Measurements from ENCODE around the gene CTNS. TPM values are rescaled to one million over a fixed set of nuclear protein-coding genes. Genes with fewer than 3 reads are reported as not detected.

Gene CTNS
- total and polyA plus RNA-seq, 7 experiments from 2014 or later, result 4.7 to 15.2 (median 8.8) TPM

- H3K4me1 Mint-ChIP-seq, result no peaks in the 10 kb centered on the region
- H3K4me3 Mint-ChIP-seq, result no peak overlapping the region
- ChIA-PET POLR2A (no interaction called here), CTCF (no interaction called here)
- no peak overlapping the region for H3K27ac ChIP-seq (ENCODE audit: low read depth, low read length)
- H3K36me3 Mint-ChIP-seq, result peaks cover 0 to 3% (median 0%) of the 10 kb centered on the region in 5 donors
- ATAC-seq (no peak), DNase-seq (no peak)
- no peaks in the 10 kb centered on the region for H3K4me1 ChIP-seq (ENCODE audit: control insufficient read depth in 2 of 2, insufficient read depth in 2 of 2, low read length in 2 of 2)
- no peaks in the 10 kb centered on the region for H3K9me3 Mint-ChIP-seq
- intact Hi-C loops (cut with micrococcal nuclease), result no loop called here
- H3K9me3 ChIP-seq (ENCODE audit: control insufficient read depth in 2 of 3, low read length in 3 of 3), result no peaks in the 10 kb centered on the region
- no peaks in the 10 kb centered on the region for H3K36me3 ChIP-seq (ENCODE audit: control insufficient read depth in 2 of 3, insufficient read depth in 3 of 3, low read length in 3 of 3)
- no peak overlapping the region for H3K27ac Mint-ChIP-seq
- H3K27me3 ChIP-seq (ENCODE audit: control insufficient read depth in 2 of 2, insufficient read depth in 2 of 2, low read length in 2 of 2), result no peaks in the 10 kb centered on the region
- no peaks in the 10 kb centered on the region for H3K27me3 Mint-ChIP-seq
- H3K4me3 ChIP-seq (ENCODE audit: low read length), result no peak overlapping the region
Observed at GRCh38 chr17:3657588-3657869, 21.0 kb downstream of the CTNS start.

DNA sequence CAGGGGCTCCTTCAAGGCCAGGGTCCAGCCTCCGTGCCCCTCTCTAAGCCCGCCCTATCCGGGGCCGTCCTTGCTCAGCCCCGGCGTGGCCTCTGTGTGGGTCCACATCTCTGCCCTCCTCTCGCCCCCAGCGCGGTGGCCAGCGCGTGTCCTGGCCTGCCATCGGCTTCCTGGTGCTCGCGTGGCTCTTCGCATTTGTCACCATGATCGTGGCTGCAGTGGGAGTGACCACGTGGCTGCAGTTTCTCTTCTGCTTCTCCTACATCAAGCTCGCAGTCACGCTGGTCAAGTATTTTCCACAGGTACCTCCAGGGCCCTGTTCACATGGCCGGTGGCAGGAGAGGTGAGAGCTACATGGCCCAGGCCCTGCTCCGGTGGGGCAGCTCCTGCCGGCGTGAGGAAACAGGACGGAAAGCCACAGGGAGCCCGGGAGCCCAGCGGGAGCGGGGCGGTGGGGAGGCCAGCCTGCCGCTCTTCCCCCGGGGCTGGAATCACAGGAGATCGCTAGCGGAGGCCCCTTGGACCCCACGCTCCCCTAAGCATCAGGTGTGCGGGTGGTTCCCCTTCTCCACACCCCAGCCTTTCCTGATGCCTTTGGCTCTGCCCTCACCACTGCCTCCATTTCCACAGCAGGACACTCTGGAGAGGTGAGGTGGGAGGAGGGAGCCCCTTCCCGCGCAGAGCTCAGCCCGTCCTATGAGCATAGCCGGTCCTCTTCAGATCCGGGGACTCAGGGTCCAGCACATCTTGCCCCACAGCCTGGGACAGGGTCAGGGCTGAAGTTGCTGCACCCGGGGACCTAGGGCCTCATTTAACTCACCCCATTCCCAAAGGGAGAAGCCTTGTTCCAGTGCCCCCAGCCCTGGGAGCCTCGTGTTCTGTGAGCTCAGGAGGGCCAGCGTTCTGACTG, 21.6 kb downstream of the CTNS start:
- Histone ChIP-seq H3K4me3 (ENCODE audit: low read length) (no peak overlapping the region), H3K9me3 (ENCODE audit: control insufficient read depth in 2 of 3, low read length in 3 of 3) (no peaks in the 10 kb centered on the region), H3K36me3 (ENCODE audit: control insufficient read depth in 2 of 3, insufficient read depth in 3 of 3, low read length in 3 of 3) (no peaks in the 10 kb centered on the region), H3K27ac (ENCODE audit: low read depth, low read length) (no peak overlapping the region), H3K27me3 (ENCODE audit: control insufficient read depth in 2 of 2, insufficient read depth in 2 of 2, low read length in 2 of 2) (no peaks in the 10 kb centered on the region), H3K4me1 (ENCODE audit: control insufficient read depth in 2 of 2, insufficient read depth in 2 of 2, low read length in 2 of 2) (no peaks in the 10 kb centered on the region)
- Mint-ChIP-seq H3K4me3 (no peak overlapping the region), H3K36me3 (peaks cover 0 to 3% (median 0%) of the 10 kb centered on the region in 5 donors), H3K27me3 (no peaks in the 10 kb centered on the region), H3K27ac (no peak overlapping the region), H3K9me3 (no peaks in the 10 kb centered on the region), H3K4me1 (no peaks in the 10 kb centered on the region)
- POLR2A ChIA-PET, result no interaction called here
- intact Hi-C loops (cut with micrococcal nuclease), result no loop called here
- CTCF ChIA-PET, result no interaction called here
- no peak for ATAC-seq
- DNase-seq, result no peak

DNA sequence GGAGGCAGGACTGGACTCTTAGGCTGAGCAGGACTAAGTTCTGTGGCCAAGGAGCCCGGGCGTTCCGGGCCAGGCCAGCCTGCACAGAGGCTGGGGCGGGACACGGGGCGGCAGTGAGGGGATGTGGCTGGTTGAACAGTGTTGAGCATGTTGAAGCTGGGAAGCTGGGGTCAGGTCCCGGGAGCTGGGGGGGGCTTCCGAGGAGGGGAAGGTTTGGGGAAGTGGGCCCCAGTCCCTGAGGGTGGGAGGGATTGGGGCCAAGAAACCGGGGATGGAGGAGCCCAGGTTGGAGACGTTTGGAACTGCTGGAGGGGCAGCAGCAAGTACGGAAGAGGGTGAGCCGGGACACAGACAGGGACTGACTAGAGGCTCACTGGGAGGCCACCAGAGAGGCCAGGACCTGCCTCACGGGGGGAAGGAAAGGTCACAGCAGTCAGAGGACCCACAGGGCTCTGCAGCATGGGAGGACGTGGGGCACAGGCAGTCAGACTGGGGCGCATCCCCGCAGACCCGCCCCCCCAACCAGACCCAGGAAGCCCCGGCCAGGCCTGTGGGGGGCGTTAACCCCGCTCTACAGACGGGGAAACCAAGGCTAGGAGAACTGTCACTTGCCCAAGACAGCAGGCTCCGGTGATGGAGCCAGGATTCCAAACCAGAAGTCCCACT, 22.4 kb downstream of the CTNS start:
- no peak overlapping the region for H3K4me3 Mint-ChIP-seq
- Histone ChIP-seq H3K4me3 (ENCODE audit: low read length) (no peak overlapping the region), H3K27me3 (ENCODE audit: control insufficient read depth in 2 of 2, insufficient read depth in 2 of 2, low read length in 2 of 2) (no peaks in the 10 kb centered on the region), H3K4me1 (ENCODE audit: control insufficient read depth in 2 of 2, insufficient read depth in 2 of 2, low read length in 2 of 2) (no peaks in the 10 kb centered on the region), H3K36me3 (ENCODE audit: control insufficient read depth in 2 of 3, insufficient read depth in 3 of 3, low read length in 3 of 3) (no peaks in the 10 kb centered on the region), H3K9me3 (ENCODE audit: control insufficient read depth in 2 of 3, low read length in 3 of 3) (no peaks in the 10 kb centered on the region), H3K27ac (ENCODE audit: low read depth, low read length) (no peak overlapping the region)
- CTCF ChIA-PET, result no interaction called here
- no peaks in the 10 kb centered on the region for H3K27me3 Mint-ChIP-seq
- no peak for DNase-seq
- H3K27ac Mint-ChIP-seq, result no peak overlapping the region
- no peak for ATAC-seq
- intact Hi-C loops (cut with micrococcal nuclease), result no loop called here
- POLR2A ChIA-PET, result no interaction called here
- no peaks in the 10 kb centered on the region for H3K9me3 Mint-ChIP-seq
- H3K36me3 Mint-ChIP-seq, result peaks cover 0 to 3% (median 0%) of the 10 kb centered on the region in 5 donors
- H3K4me1 Mint-ChIP-seq, result no peaks in the 10 kb centered on the region

GRCh38 chr17:3659541-3660111, 23.1 kb downstream of the CTNS start:
- ChIA-PET POLR2A (no interaction called here), CTCF (no interaction called here)
- Mint-ChIP-seq H3K4me1 (no peaks in the 10 kb centered on the region), H3K27ac (no peak overlapping the region), H3K9me3 (no peaks in the 10 kb centered on the region), H3K27me3 (no peaks in the 10 kb centered on the region), H3K4me3 (no peak overlapping the region), H3K36me3 (peaks cover 0 to 3% (median 0%) of the 10 kb centered on the region in 5 donors)
- Histone ChIP-seq H3K4me1 (ENCODE audit: control insufficient read depth in 2 of 2, insufficient read depth in 2 of 2, low read length in 2 of 2) (no peaks in the 10 kb centered on the region), H3K27me3 (ENCODE audit: control insufficient read depth in 2 of 2, insufficient read depth in 2 of 2, low read length in 2 of 2) (no peaks in the 10 kb centered on the region), H3K9me3 (ENCODE audit: control insufficient read depth in 2 of 3, low read length in 3 of 3) (no peaks in the 10 kb centered on the region), H3K27ac (ENCODE audit: low read depth, low read length) (no peak overlapping the region), H3K4me3 (ENCODE audit: low read length) (no peak overlapping the region), H3K36me3 (ENCODE audit: control insufficient read depth in 2 of 3, insufficient read depth in 3 of 3, low read length in 3 of 3) (no peaks in the 10 kb centered on the region)
- DNase-seq (no peak), ATAC-seq (no peak)
- intact Hi-C loops (cut with micrococcal nuclease), result no loop called here

DNA sequence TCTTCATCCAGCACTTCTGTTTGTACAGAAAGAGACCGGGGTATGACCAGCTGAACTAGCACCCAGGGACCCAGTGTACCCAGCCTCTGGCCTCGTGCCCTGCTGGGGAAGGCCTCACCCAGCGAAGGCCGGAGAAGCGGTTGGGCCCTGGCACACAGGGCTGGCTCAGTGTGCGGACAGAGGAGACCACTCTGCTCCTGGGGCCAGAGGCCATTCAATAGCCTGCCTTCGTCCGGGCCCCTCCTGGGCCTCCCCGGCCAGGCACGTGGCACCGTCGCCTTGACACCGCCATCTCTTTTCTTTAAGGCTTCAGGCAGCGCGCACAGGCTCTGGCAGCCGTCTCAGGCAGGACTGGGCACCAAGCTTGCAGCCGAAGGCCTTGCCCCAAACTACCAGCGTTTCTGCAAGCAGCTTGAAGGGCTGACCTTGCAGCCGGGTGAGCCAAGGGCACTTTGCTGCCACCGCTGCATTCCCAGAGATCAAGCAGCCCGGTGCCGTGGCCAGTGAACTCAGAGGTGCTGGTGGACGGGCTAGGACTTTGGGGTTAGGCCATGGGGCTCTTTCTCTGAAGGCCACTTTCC, 23.8 kb downstream of the CTNS start:
- Mint-ChIP-seq H3K4me1 (peaks cover 0 to 4% (median 2%) of the 10 kb centered on the region in 7 donors), H3K9me3 (no peaks in the 10 kb centered on the region), H3K36me3 (peaks cover 0 to 3% (median 0%) of the 10 kb centered on the region in 5 donors), H3K4me3 (no peak overlapping the region), H3K27ac (no peak overlapping the region), H3K27me3 (no peaks in the 10 kb centered on the region)
- Histone ChIP-seq H3K4me1 (ENCODE audit: control insufficient read depth in 2 of 2, insufficient read depth in 2 of 2, low read length in 2 of 2) (no peaks in the 10 kb centered on the region), H3K27me3 (ENCODE audit: control insufficient read depth in 2 of 2, insufficient read depth in 2 of 2, low read length in 2 of 2) (no peaks in the 10 kb centered on the region), H3K4me3 (ENCODE audit: low read length) (no peak overlapping the region), H3K9me3 (ENCODE audit: control insufficient read depth in 2 of 3, low read length in 3 of 3) (no peaks in the 10 kb centered on the region), H3K36me3 (ENCODE audit: control insufficient read depth in 2 of 3, insufficient read depth in 3 of 3, low read length in 3 of 3) (no peaks in the 10 kb centered on the region), H3K27ac (ENCODE audit: low read depth, low read length) (no peak overlapping the region)
- ChIA-PET CTCF (no interaction called here), POLR2A (no interaction called here)
- ATAC-seq (no peak), DNase-seq (no peak)
- intact Hi-C loops (cut with micrococcal nuclease), result no loop called here

GRCh38 chr17:3663102-3664011, 26.8 kb downstream of the CTNS start:
- H3K4me1 ChIP-seq (ENCODE audit: control insufficient read depth in 2 of 2, insufficient read depth in 2 of 2, low read length in 2 of 2), result peaks cover 0 to 6% of the 10 kb centered on the region in 2 donors
- ATAC-seq (no peak), DNase-seq (no peak)
- no peaks in the 10 kb centered on the region for H3K27me3 ChIP-seq (ENCODE audit: control insufficient read depth in 2 of 2, insufficient read depth in 2 of 2, low read length in 2 of 2)
- peaks cover 10 to 19% (median 12%) of the 10 kb centered on the region in 7 donors for H3K4me1 Mint-ChIP-seq
- H3K9me3 ChIP-seq (ENCODE audit: control insufficient read depth in 2 of 3, low read length in 3 of 3), result no peaks in the 10 kb centered on the region
- H3K9me3 Mint-ChIP-seq, result no peaks in the 10 kb centered on the region
- H3K4me3 Mint-ChIP-seq, result no peak overlapping the region
- intact Hi-C loops (cut with micrococcal nuclease), result no loop called here
- ChIA-PET POLR2A (interaction anchor here (1.4 kb wide), 1 partner anchor 14 kb away, joined by 3 read pairs; no protein-coding TSS in a partner anchor), CTCF (interaction anchor here (1.1 kb wide), 1 partner anchor 9 kb away, joined by 3 read pairs; no protein-coding TSS in a partner anchor)
- H3K27ac Mint-ChIP-seq, result no peak overlapping the region
- H3K36me3 ChIP-seq (ENCODE audit: control insufficient read depth in 2 of 3, insufficient read depth in 3 of 3, low read length in 3 of 3), result peaks cover 0 to 4% (median 0%) of the 10 kb centered on the region in 3 experiments
- no peaks in the 10 kb centered on the region for H3K27me3 Mint-ChIP-seq
- H3K27ac ChIP-seq (ENCODE audit: low read depth, low read length), result no peak overlapping the region
- no peak overlapping the region for H3K4me3 ChIP-seq (ENCODE audit: low read length)
- no peaks in the 10 kb centered on the region for H3K36me3 Mint-ChIP-seq

Data from naive thymus-derived CD4-positive, alpha-beta T cell (primary cell).